ENCODE data around the gene PPIH.
"Not testable (repeated sequence)": the region's sequence is repeated elsewhere in the genome, so short reads cannot be mapped to it uniquely, and the experiment has no call there.

Gene PPIH

GRCh38 chr1:42670425-42670824, 12.2 kb downstream of the PPIH start:
- H3K9me3 ChIP-seq (ENCODE audit: control insufficient read depth, low read depth, low read length) = no peaks in the 10 kb centered on the region
- H3K4me3 ChIP-seq (ENCODE audit: low read length) = no peak overlapping the region
- H3K9ac ChIP-seq (ENCODE audit: low read length) = no peak overlapping the region
- no peaks in the 10 kb centered on the region for H3K27me3 ChIP-seq (ENCODE audit: control insufficient read depth, insufficient read depth, low read length)
- H3K36me3 ChIP-seq (ENCODE audit: control insufficient read depth, low read depth, low read length) = peaks cover 49% of the 10 kb centered on the region
- no peaks in the 10 kb centered on the region for H3K4me1 ChIP-seq (ENCODE audit: control insufficient read depth, low read depth, low read length)
- H3K27ac ChIP-seq (ENCODE audit: low read length) = no peak overlapping the region

GRCh38 chr1:42674214-42674613, 16.0 kb downstream of the PPIH start:
- H3K9me3 ChIP-seq (ENCODE audit: control insufficient read depth, low read depth, low read length) = no peaks in the 10 kb centered on the region
- H3K36me3 ChIP-seq (ENCODE audit: control insufficient read depth, low read depth, low read length) = peaks cover 22% of the 10 kb centered on the region
- H3K4me1 ChIP-seq (ENCODE audit: control insufficient read depth, low read depth, low read length) = no peaks in the 10 kb centered on the region

GRCh38 chr1:42674682-42675081, 16.5 kb downstream of the PPIH start:
- Histone ChIP-seq H3K9ac (ENCODE audit: low read length) (no peak overlapping the region), H3K36me3 (ENCODE audit: control insufficient read depth, low read depth, low read length) (peaks cover 22% of the 10 kb centered on the region), H3K27ac (ENCODE audit: low read length) (no peak overlapping the region), H3K27me3 (ENCODE audit: control insufficient read depth, insufficient read depth, low read length) (no peaks in the 10 kb centered on the region), H3K4me3 (ENCODE audit: low read length) (no peak overlapping the region), H3K4me1 (ENCODE audit: control insufficient read depth, low read depth, low read length) (no peaks in the 10 kb centered on the region), H3K9me3 (ENCODE audit: control insufficient read depth, low read depth, low read length) (no peaks in the 10 kb centered on the region)

More at GRCh38 chr1:42674214-42674613, 16.0 kb downstream of the PPIH start:
- Histone ChIP-seq H3K27me3 (ENCODE audit: control insufficient read depth, insufficient read depth, low read length) (no peaks in the 10 kb centered on the region), H3K9ac (ENCODE audit: low read length) (no peak overlapping the region), H3K4me3 (ENCODE audit: low read length) (no peak overlapping the region), H3K27ac (ENCODE audit: low read length) (no peak overlapping the region)

- Histone ChIP-seq H3K4me3 (ENCODE audit: low read length) (no peak overlapping the region), H3K27me3 (ENCODE audit: control insufficient read depth, insufficient read depth, low read length) (no peaks in the 10 kb centered on the region), H3K27ac (ENCODE audit: low read length) (no peak overlapping the region), H3K36me3 (ENCODE audit: control insufficient read depth, low read depth, low read length) (peaks cover 22% of the 10 kb centered on the region), H3K4me1 (ENCODE audit: control insufficient read depth, low read depth, low read length) (no peaks in the 10 kb centered on the region), H3K9ac (ENCODE audit: low read length) (no peak overlapping the region), H3K9me3 (ENCODE audit: control insufficient read depth, low read depth, low read length) (no peaks in the 10 kb centered on the region)
These were observed 17.2 kb downstream of the PPIH start for GRCh38 chr1:42675467-42675866.

GRCh38 chr1:42676534-42677087, 18.4 kb downstream of the PPIH start:
- Histone ChIP-seq H3K4me3 (ENCODE audit: low read length) (no peak overlapping the region), H3K9me3 (ENCODE audit: control insufficient read depth, low read depth, low read length) (no peaks in the 10 kb centered on the region), H3K4me1 (ENCODE audit: control insufficient read depth, low read depth, low read length) (no peaks in the 10 kb centered on the region), H3K36me3 (ENCODE audit: control insufficient read depth, low read depth, low read length) (peaks cover 22% of the 10 kb centered on the region), H3K27ac (ENCODE audit: low read length) (no peak overlapping the region), H3K27me3 (ENCODE audit: control insufficient read depth, insufficient read depth, low read length) (no peaks in the 10 kb centered on the region), H3K9ac (ENCODE audit: low read length) (no peak overlapping the region)

- no peak overlapping the region for H3K27ac ChIP-seq (ENCODE audit: low read length)
- H3K4me3 ChIP-seq (ENCODE audit: low read length) = no peak overlapping the region
- H3K9me3 ChIP-seq (ENCODE audit: control insufficient read depth, low read depth, low read length) = no peaks in the 10 kb centered on the region
- H3K27me3 ChIP-seq (ENCODE audit: control insufficient read depth, insufficient read depth, low read length) = no peaks in the 10 kb centered on the region
- H3K36me3 ChIP-seq (ENCODE audit: control insufficient read depth, low read depth, low read length) = peaks cover 26% of the 10 kb centered on the region
- H3K4me1 ChIP-seq (ENCODE audit: control insufficient read depth, low read depth, low read length) = peaks cover 5% of the 10 kb centered on the region
- H3K9ac ChIP-seq (ENCODE audit: low read length) = no peak overlapping the region
These were observed 21.3 kb downstream of the PPIH start for GRCh38 chr1:42679364-42679983.

- Histone ChIP-seq H3K4me1 (ENCODE audit: control insufficient read depth, low read depth, low read length) (peaks cover 10% of the 10 kb centered on the region), H3K36me3 (ENCODE audit: control insufficient read depth, low read depth, low read length) (peaks cover 26% of the 10 kb centered on the region), H3K9ac (ENCODE audit: low read length) (no peak overlapping the region), H3K27ac (ENCODE audit: low read length) (no peak overlapping the region), H3K4me3 (ENCODE audit: low read length) (peak overlapping the region; percentile 97), H3K27me3 (ENCODE audit: control insufficient read depth, insufficient read depth, low read length) (no peaks in the 10 kb centered on the region), H3K9me3 (ENCODE audit: control insufficient read depth, low read depth, low read length) (no peaks in the 10 kb centered on the region)
These were observed 21.8 kb downstream of the PPIH start for GRCh38 chr1:42680055-42680454.

- peaks cover 10% of the 10 kb centered on the region for H3K4me1 ChIP-seq (ENCODE audit: control insufficient read depth, low read depth, low read length)
- no peaks in the 10 kb centered on the region for H3K9me3 ChIP-seq (ENCODE audit: control insufficient read depth, low read depth, low read length)
- H3K9ac ChIP-seq (ENCODE audit: low read length) = peak overlapping the region; percentile 99
- peak overlapping the region; percentile 97 for H3K4me3 ChIP-seq (ENCODE audit: low read length)
- H3K27ac ChIP-seq (ENCODE audit: low read length) = peak overlapping the region; percentile 96
- peaks cover 28% of the 10 kb centered on the region for H3K36me3 ChIP-seq (ENCODE audit: control insufficient read depth, low read depth, low read length)
- H3K27me3 ChIP-seq (ENCODE audit: control insufficient read depth, insufficient read depth, low read length) = no peaks in the 10 kb centered on the region
These were observed 22.9 kb downstream of the PPIH start for GRCh38 chr1:42680921-42681683.

GRCh38 chr1:42681741-42682483, 23.7 kb downstream of the PPIH start, which contains the start of gene YBX1:
Gene YBX1, plus strand, starts transcription at chr1:42682418. Its CDS starts 148 bp downstream, at chr1:42682566.
- H3K4me1 ChIP-seq (ENCODE audit: control insufficient read depth, low read depth, low read length) = peaks cover 17% of the 10 kb centered on the region
- peak within 1 kb of the TSS; percentile 96 for H3K27ac ChIP-seq (ENCODE audit: low read length)

GRCh38 chr1:42682484-42682738, 24.2 kb downstream of the PPIH start:
- not testable (repeated sequence) for H3K27ac ChIP-seq (ENCODE audit: low read length); H3K27me3 ChIP-seq (ENCODE audit: control insufficient read depth, insufficient read depth, low read length); H3K9me3 ChIP-seq (ENCODE audit: control insufficient read depth, low read depth, low read length)
- Histone ChIP-seq H3K4me3 (ENCODE audit: low read length) (peak overlapping the region; percentile 97), H3K4me1 (ENCODE audit: control insufficient read depth, low read depth, low read length) (peaks cover 19% of the 10 kb centered on the region), H3K9ac (ENCODE audit: low read length) (peak overlapping the region; percentile 99), H3K36me3 (ENCODE audit: control insufficient read depth, low read depth, low read length) (peaks cover 37% of the 10 kb centered on the region)

More at GRCh38 chr1:42681741-42682483, 23.7 kb downstream of the PPIH start, which contains the start of gene YBX1:
- no peaks in the 10 kb centered on the region for H3K27me3 ChIP-seq (ENCODE audit: control insufficient read depth, insufficient read depth, low read length)
- peaks cover 36% of the 10 kb centered on the region for H3K36me3 ChIP-seq (ENCODE audit: control insufficient read depth, low read depth, low read length)
- peak within 1 kb of the TSS; percentile 99 for H3K9ac ChIP-seq (ENCODE audit: low read length)
- H3K4me3 ChIP-seq (ENCODE audit: low read length) = peak within 1 kb of the TSS; percentile 97
- H3K9me3 ChIP-seq (ENCODE audit: control insufficient read depth, low read depth, low read length) = no peaks in the 10 kb centered on the region

GRCh38 chr1:42682739-42683531, 24.7 kb downstream of the PPIH start:
- Histone ChIP-seq H3K27me3 (ENCODE audit: control insufficient read depth, insufficient read depth, low read length) (no peaks in the 10 kb centered on the region), H3K36me3 (ENCODE audit: control insufficient read depth, low read depth, low read length) (peaks cover 42% of the 10 kb centered on the region), H3K4me3 (ENCODE audit: low read length) (peak overlapping the region; percentile 97), H3K9me3 (ENCODE audit: control insufficient read depth, low read depth, low read length) (no peaks in the 10 kb centered on the region), H3K9ac (ENCODE audit: low read length) (peak overlapping the region; percentile 99), H3K4me1 (ENCODE audit: control insufficient read depth, low read depth, low read length) (peaks cover 19% of the 10 kb centered on the region), H3K27ac (ENCODE audit: low read length) (peak overlapping the region; percentile 9)
